Measurements from ENCODE around the gene CADM1.

DNA sequence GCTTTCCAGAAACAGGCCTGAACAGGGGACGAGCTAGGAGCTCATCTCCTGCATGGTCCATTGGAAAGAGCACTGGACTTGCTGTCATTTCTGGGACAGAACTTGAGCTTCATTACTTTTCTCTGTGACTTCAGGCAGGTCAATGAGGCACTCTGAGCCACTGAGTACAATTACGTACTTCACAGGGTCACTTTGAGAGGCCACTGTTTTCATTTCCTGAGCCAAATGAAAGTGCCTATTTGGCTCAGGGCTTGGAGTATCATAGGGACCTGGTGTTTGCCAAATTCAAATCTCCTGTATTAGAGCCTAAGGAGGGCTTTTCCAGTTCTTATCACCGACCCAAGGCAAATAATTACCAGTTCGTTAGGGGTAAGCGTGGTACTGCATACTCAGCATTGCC lies 319.3 kb downstream of the CADM1 start:
- TF ChIP-seq FOXP2 (optimal IDR thresholded peaks at IDR 0.05; ENCODE audit: control extremely low read depth, extremely low read length, insufficient read depth) (no peak), POLR2AphosphoS5 (IDR thresholded peaks at IDR 0.05; ENCODE audit: borderline replicate concordance, low read depth, low read length) (no peak), EZH2 (IDR thresholded peaks at IDR 0.05) (no peak)

All from SK-N-MC (cell line).